HG03520 (cell line): ENCODE measurements around the gene FOSB.
"Not testable (repeated sequence)": the region's sequence is repeated elsewhere in the genome, so short reads cannot be mapped to it uniquely, and the experiment has no call there.

Experiments
- ATAC-seq: cut with Tn5 transposase; IDR thresholded peaks from one replicate; pipeline ENCODE4 v1.9.1; 2021; ENCODE audit warnings: mild to moderate bottlenecking, moderate library complexity; ENCODE audit not compliant: unreplicated experiment

The FOSB gene

GRCh38 chr19:45502111-45502510, 34.3 kb downstream of the FOSB start:
- no peak for ATAC-seq

- ATAC-seq: no peak
These were observed 36.1 kb downstream of the FOSB start for GRCh38 chr19:45503909-45504308.

- ATAC-seq: no peak
These were observed 37.6 kb downstream of the FOSB start for GRCh38 chr19:45505151-45505995.

- ATAC-seq: no peak
These were observed 38.1 kb downstream of the FOSB start for GRCh38 chr19:45505996-45506245.

GRCh38 chr19:45506246-45506988, 38.6 kb downstream of the FOSB start:
- ATAC-seq: peak; percentile 47

- no peak for ATAC-seq
These were observed 39.4 kb downstream of the FOSB start, which contains the start of gene VASP for GRCh38 chr19:45506989-45507871. VASP (plus strand) TSS chr19:45507479; CDS start chr19:45507772, 293 bp downstream.

GRCh38 chr19:45507872-45508416, 40.1 kb downstream of the FOSB start:
- no peak for ATAC-seq

GRCh38 chr19:45508417-45508860, 40.6 kb downstream of the FOSB start:
- no peak for ATAC-seq

GRCh38 chr19:45508861-45509691, 41.3 kb downstream of the FOSB start:
- ATAC-seq: no peak

GRCh38 chr19:45509692-45510015, 41.9 kb downstream of the FOSB start:
- ATAC-seq: no peak

GRCh38 chr19:45510352-45510751, 42.6 kb downstream of the FOSB start:
- not testable (repeated sequence) for ATAC-seq

GRCh38 chr19:45511074-45511473, 43.3 kb downstream of the FOSB start:
- no peak for ATAC-seq

- no peak for ATAC-seq
These were observed 45.2 kb downstream of the FOSB start for GRCh38 chr19:45512881-45513483.

GRCh38 chr19:45514376-45515051, 46.7 kb downstream of the FOSB start:
- ATAC-seq: no peak

GRCh38 chr19:45515081-45515624, 47.4 kb downstream of the FOSB start:
- no peak for ATAC-seq

- ATAC-seq: no peak
These were observed 48.1 kb downstream of the FOSB start for GRCh38 chr19:45515807-45516401.

- no peak for ATAC-seq
These were observed 49.4 kb downstream of the FOSB start for GRCh38 chr19:45517238-45517637.

- ATAC-seq: no peak
These were observed 50.1 kb downstream of the FOSB start for GRCh38 chr19:45517641-45518468.
